Measurements from ENCODE around the gene ELK4.
"Not testable (repeated sequence)": the region's sequence is repeated elsewhere in the genome, so short reads cannot be mapped to it uniquely, and the experiment has no call there.

Gene ELK4

GRCh38 chr1:205664399-205665017 is 32.7 kb upstream of the ELK4 start:
- no peak for DNase-seq

DNA sequence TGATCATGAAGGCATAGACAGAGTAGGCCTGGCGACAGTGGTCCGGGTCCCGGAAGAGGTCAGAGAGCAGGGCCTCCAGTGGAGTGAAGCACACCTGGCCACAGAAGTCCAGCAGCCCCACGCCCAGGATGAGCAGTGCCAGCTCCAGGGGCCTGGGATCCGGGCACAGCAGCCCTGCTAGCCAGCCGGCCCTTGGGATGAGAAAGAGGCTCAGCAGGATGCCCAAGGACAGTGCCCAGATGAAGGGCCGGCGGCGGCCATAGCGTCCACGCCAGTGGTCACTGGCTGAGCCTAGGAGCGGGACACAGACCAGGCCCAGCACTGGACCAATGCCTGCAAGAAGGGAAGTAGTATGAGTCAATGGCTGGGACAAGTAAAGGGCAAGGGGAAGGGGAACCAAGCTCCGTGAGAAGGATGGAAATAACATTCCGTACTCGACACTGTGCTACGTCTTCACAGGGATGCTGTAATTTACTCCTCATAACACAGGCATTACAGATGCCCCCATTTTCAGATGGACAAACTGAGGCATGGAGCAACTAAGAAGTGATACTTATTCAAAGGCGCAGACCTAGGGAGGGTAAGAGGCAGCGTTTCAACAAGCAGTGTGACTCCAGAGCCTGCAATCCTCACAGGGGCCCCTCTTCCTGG is 31.6 kb upstream of the ELK4 start:
- no peak for DNase-seq

- no peak for DNase-seq
Observed at GRCh38 chr1:205662791-205663190, 31.0 kb upstream of the ELK4 start.

GRCh38 chr1:205662135-205662738 is 30.4 kb upstream of the ELK4 start:
- DNase-seq: no peak

DNA sequence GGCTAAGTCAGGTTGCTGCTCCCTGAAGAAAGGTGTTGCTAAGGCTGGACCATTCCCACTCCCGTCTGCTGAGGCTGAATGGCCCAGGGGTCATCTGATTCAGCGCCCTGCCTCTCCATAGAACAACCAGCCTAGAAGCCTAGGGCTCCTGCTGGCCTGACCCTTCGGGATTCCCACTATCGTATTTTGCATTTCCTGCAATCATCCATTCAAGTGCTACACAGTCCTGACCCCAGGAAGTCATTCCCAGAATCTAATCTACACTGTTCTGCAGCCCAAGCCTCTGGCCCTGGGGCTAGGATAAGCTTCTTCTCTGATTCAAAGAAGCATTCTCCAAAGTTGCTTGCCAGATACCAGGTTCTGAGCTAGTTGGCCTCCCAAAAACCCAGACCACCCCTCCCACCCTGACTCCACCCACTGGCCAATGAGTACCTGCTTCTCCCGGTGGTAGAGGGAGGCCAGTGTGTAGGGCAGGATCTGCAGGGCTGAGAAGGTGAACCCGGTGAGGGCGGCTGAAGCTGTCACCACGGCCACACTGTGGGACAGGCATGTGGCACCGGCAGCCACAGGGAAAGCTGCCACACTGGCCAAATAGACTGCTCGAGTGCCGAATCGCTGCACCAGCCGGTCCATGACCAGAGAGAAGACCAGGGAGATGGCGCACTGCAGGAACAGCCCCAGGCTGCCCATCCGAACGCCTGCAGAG is 29.8 kb upstream of the ELK4 start:
- no peak for DNase-seq

- DNase-seq: no peak
Observed at GRCh38 chr1:205660361-205660760, 28.6 kb upstream of the ELK4 start.

GRCh38 chr1:205658943-205659581 is 27.3 kb upstream of the ELK4 start:
- peak; percentile 67 to 69 for DNase-seq

DNA sequence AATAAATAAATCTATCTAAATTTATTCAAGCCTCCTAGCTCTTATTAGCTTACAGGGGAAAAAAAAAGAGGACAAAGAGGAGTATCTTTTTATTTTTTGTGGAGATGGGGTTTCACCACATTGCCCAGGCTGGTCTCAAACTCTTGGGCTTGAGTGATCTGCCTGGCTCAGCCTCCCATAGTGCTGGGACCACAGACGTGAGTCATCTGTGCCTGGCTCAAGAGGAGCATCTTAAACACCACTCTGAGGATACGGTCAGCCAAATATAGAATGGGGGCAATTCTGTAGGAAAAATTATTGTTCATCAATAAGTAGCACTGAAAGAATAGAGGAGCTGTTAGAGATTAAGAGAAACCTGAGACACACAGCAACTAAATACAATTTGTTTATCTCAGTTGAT is 24.4 kb upstream of the ELK4 start:
- DNase-seq: no peak

DNA sequence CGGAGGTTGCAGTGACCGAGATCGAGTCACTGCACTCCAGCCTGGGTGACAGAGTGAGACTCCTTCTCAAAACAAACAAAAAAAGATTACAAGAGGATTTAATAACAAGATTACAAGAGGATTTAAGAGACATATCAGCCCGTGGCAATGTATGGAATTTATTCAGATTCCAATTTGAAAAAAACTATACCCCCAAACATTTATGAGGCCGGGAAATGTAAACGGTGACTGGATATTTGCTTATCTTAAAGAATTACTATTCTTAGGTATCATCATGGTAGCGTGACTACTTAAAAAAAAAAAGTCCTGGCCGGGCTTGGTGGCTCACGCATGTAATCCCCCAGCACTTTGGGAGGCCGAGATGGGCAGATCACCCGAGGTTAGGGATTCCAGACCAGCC is 21.2 kb upstream of the ELK4 start:
- no peak for DNase-seq

DNA sequence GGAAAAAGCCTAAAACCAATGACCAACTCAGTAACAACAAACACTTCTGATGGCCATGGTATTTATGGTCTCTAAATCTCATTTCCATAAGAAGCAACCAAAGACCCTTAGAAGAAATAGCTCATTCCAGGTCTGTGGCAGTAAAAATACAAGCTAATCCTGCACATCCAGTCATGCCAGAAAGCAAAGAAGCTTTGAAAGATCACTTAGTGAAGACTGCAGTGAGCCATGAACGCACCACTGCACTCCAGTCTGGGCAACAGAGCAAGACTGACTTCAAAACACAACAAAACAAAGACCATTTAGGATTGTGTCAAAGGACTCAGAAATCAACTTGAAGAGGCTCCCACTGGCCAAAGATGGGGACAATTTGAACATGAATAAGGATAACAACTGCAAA is 18.4 kb upstream of the ELK4 start:
- DNase-seq: no peak

DNA sequence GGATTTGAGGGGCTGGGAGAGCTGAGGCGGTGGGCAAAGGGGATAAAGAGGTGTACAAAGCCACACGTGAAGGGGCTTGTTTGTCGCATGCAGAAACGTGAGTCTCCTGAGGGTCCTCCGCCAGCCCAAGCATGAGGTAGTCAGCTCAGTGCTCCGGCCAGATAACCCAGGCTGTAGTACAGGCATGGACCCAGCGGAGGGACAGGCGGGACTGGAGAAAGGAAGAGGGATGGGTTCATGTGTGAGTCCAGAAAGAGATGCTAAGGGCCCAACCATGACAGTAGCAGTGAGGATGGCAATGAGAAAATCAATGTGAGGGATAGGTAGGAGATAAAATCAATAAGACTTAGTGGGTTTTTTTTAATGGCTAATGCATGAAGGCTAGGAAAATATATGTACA is 13.7 kb upstream of the ELK4 start:
- DNase-seq: no peak

DNA sequence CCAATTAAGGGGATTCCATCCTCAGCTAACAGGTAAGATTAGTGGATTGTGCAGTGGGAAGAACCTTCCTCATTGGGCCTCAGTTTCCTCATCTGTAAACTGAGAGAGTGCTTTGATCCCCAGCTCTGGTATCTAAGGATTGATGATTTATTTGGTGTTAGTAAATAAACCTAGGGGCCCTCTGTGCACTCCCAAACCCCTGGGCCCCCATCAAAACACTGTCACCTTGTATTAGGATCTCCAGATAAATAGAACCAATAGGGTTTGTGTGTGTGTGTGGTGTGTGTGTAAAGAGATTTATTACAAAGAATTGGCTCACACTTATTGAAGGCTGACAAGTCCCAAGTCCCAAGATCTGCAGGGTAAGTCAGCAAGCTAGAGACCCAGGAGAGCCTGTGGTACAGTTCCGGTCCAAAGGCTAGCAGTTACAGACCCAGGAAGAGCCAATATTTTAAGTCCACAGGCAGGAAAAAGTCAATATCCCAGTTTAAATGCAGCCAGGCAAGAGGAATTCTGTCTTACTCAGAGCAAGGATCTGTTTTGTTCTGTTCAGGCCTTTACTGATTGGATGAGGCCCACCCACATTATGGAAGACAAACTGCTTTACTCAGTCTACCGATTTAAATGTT is 11.0 kb upstream of the ELK4 start:
- DNase-seq: no peak

DNA sequence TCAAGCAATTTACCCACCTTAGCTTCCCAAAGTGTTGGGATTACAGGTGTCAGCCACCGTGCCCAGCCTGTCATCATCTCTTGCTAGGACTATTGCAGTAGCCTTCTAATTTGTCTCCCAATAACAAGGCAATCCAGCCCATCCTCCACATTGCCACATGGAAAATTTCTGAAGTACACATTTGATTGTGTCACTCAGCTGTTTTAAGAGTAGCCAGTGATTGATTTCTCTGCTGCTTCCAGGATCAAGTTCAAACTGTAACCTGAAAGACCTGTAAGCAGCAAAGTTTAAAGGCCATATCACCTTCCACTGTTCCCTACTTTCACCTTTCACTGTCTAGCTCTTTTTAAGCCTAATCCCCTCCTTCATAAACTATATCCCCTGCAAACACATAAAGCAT is 7.8 kb upstream of the ELK4 start:
- DNase-seq: no peak

- DNase-seq: no peak
Observed at GRCh38 chr1:205637854-205638468, 6.2 kb upstream of the ELK4 start.

- DNase-seq: no peak
Observed at GRCh38 chr1:205636732-205637131, 4.9 kb upstream of the ELK4 start.

DNA sequence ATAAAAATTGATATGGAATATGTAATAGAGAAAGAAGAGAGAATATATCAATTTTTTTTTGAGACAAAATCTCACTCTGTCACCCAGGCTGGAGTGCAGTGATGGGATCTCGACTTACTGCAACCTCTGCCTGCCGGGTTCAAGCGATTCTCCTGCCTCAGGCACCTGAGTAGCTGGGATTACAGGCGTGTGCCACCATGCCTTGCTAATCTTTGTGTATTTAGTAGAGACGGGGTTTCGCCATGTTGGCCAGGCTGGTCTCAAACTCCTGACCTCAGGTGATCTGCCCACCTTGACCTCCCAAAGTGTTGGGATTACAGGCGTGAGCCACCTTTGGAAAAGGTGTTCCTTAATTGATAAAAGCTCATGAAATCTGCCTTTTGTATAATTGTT is 4.3 kb upstream of the ELK4 start:
- not testable (repeated sequence) for DNase-seq

GRCh38 chr1:205633421-205633976 is 1.7 kb upstream of the ELK4 start:
- DNase-seq: no peak

GRCh38 chr1:205632669-205633169 is 908 bp upstream of the ELK4 start:
- no peak for DNase-seq

DNA sequence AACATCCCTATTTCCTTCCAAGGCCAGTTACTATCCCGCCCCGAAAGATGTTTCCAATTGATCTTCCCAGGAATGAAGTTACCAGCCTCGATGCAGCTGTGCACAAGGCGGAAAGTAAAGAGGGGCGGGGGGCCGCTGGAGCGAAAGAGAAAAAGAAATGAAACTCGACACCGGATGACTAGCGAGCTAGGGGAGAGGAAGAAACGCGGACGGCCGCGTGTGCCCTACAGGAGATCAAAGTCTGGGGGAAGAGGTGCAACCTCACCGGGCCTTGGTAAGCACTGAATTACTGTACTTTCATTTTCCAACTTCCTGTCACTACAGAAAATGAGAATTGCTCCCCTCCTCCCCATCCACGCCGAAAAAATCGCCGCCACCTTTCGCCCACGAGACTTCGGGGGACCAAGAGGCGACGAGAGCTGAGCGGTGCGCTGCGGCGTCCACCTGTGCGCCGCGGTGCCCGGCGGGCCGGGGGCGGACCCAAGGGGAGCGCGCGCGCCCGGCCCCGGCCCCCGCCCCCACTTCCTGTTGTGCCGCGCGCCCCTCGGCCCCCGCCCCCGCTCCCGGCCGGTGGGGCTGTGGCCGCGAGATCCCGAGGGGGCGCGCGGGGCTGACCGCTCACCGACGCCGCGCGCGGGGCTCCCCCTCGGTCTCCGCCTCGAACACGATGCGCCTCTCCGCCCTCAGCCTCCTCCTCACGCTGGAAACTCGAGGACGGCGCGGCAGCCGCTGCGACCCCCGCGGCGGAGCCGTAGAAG is 622 bp downstream of the ELK4 start:
- DNase-seq: peak; percentile 73 to 86

- no peak for DNase-seq
Observed at GRCh38 chr1:205630651-205631009, 1.2 kb downstream of the ELK4 start.

DNA sequence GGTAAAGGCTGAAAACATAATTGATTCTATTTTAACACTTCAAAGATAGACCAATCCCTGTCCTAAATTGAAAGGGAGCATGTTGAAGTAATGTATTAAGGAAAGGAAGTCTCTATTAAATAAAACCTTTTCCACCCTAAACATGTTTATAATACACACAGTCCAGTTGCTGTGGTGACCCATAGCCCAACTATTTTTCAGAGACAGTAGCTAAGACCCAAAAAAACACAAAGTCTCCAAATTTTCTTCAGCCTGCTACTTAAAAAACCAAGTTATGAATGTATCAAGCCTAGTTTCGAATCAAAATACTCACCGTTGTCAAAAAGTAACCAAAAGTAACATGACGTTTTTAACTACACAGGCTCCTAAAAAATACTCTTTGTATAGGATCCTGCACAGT is 1.6 kb downstream of the ELK4 start:
- no peak for DNase-seq

All from stimulated activated CD4-positive, alpha-beta T cell treated with anti-CD3 and anti-CD28 coated beads, Interleukin-4, amount 100 ng/mL, for 4 hours (primary cell).